ENCODE data around the gene NAGA.
A peak's percentile ranks its signal among the peaks of the same experiment; 100 is the strongest.
"Not testable (repeated sequence)": the region's sequence is repeated elsewhere in the genome, so short reads cannot be mapped to it uniquely, and the experiment has no call there.

NAGA gene

GRCh38 chr22:42070517-42071422 is at the start of gene NAGA:
Gene NAGA (minus strand): TSS chr22:42070812. CDS start chr22:42070297, 515 bp downstream.
- no peak for TF ChIP-seq CTCF (IDR thresholded peaks at IDR 0.05; ENCODE audit: low read depth, low read length)
- no peak for TF ChIP-seq EZH2phosphoT487 (IDR thresholded peaks at IDR 0.05; ENCODE audit: low read depth)

GRCh38 chr22:42116848-42117424 is 46.3 kb upstream of the NAGA start:
- no peaks in the 10 kb centered on the region for H3K27me3 ChIP-seq (ENCODE audit: low read depth, low read length)
- H4K20me1 ChIP-seq (ENCODE audit: insufficient read depth, low read length), result no peaks in the 10 kb centered on the region
- no peaks in the 10 kb centered on the region for H3K79me2 ChIP-seq (ENCODE audit: low read length)
- H3K4me2 ChIP-seq (ENCODE audit: low read length), result no peak overlapping the region
- TF ChIP-seq EZH2phosphoT487 (IDR thresholded peaks at IDR 0.05; ENCODE audit: low read depth) (no peak), CTCF (IDR thresholded peaks at IDR 0.05; ENCODE audit: low read depth, low read length) (no peak; the same call in 1 of the 2 replicates)
- no peaks in the 10 kb centered on the region for H3K4me1 ChIP-seq (ENCODE audit: low read length)
- peaks cover 3% of the 10 kb centered on the region for H3K36me3 ChIP-seq (replicated peaks; ENCODE audit: low read depth, low read length)
- no peak overlapping the region for H3K27ac ChIP-seq (ENCODE audit: low read length)
- H3K9ac ChIP-seq (ENCODE audit: low read length), result no peak overlapping the region
- H3K9me3 ChIP-seq (ENCODE audit: insufficient read depth, low read length), result peaks cover 18% of the 10 kb centered on the region; the same call in 1 of the 2 replicates
- no peak overlapping the region for H3K4me3 ChIP-seq (ENCODE audit: low read length)
- H2AFZ ChIP-seq (ENCODE audit: low read depth, low read length), result no peak overlapping the region

More at GRCh38 chr22:42070517-42071422, at the start of gene NAGA:
- H3K9ac ChIP-seq (ENCODE audit: low read length), result peak within 1 kb of the TSS; percentile 85
- peaks cover 19% of the 10 kb centered on the region for H3K79me2 ChIP-seq (ENCODE audit: low read length)
- H2AFZ ChIP-seq (ENCODE audit: low read depth, low read length), result peak within 1 kb of the TSS; percentile 85
- H3K36me3 ChIP-seq (replicated peaks; ENCODE audit: low read depth, low read length), result peaks cover 34% of the 10 kb centered on the region
- H3K4me2 ChIP-seq (ENCODE audit: low read length), result peak within 1 kb of the TSS; percentile 96
- H3K9me3 ChIP-seq (ENCODE audit: insufficient read depth, low read length), result no peaks in the 10 kb centered on the region
- peak within 1 kb of the TSS; percentile 79 for H3K27ac ChIP-seq (ENCODE audit: low read length)
- peaks cover 16% of the 10 kb centered on the region for H3K4me1 ChIP-seq (ENCODE audit: low read length)
- H3K27me3 ChIP-seq (ENCODE audit: low read depth, low read length), result no peaks in the 10 kb centered on the region
- no peaks in the 10 kb centered on the region for H4K20me1 ChIP-seq (ENCODE audit: insufficient read depth, low read length)
- peak within 1 kb of the TSS; percentile 82 for H3K4me3 ChIP-seq (ENCODE audit: low read length)

- not testable (repeated sequence) for H3K4me1 ChIP-seq (ENCODE audit: low read length)
Observed at GRCh38 chr22:42115420-42115830, 44.8 kb upstream of the NAGA start.

GRCh38 chr22:42114721-42115120 is 44.1 kb upstream of the NAGA start:
- Histone ChIP-seq H3K4me2 (ENCODE audit: low read length) (no peak overlapping the region), H3K9ac (ENCODE audit: low read length) (no peak overlapping the region)
- TF ChIP-seq EZH2phosphoT487 (IDR thresholded peaks at IDR 0.05; ENCODE audit: low read depth) (no peak), CTCF (IDR thresholded peaks at IDR 0.05; ENCODE audit: low read depth, low read length) (peak; percentile 37)

More at GRCh38 chr22:42115420-42115830, 44.8 kb upstream of the NAGA start:
- not testable (repeated sequence) for H4K20me1 ChIP-seq (ENCODE audit: insufficient read depth, low read length); H3K4me2 ChIP-seq (ENCODE audit: low read length); H3K9ac ChIP-seq (ENCODE audit: low read length); H3K27ac ChIP-seq (ENCODE audit: low read length); H2AFZ ChIP-seq (ENCODE audit: low read depth, low read length); H3K27me3 ChIP-seq (ENCODE audit: low read depth, low read length); H3K36me3 ChIP-seq (replicated peaks; ENCODE audit: low read depth, low read length); H3K79me2 ChIP-seq (ENCODE audit: low read length); H3K4me3 ChIP-seq (ENCODE audit: low read length)
- H3K9me3 ChIP-seq (ENCODE audit: insufficient read depth, low read length), result peaks cover 18% of the 10 kb centered on the region; the same call in 1 of the 2 replicates

More at GRCh38 chr22:42114721-42115120, 44.1 kb upstream of the NAGA start:
- Histone ChIP-seq H3K4me1 (ENCODE audit: low read length) (no peaks in the 10 kb centered on the region), H3K36me3 (replicated peaks; ENCODE audit: low read depth, low read length) (peaks cover 3% of the 10 kb centered on the region), H3K27me3 (ENCODE audit: low read depth, low read length) (no peaks in the 10 kb centered on the region), H3K9me3 (ENCODE audit: insufficient read depth, low read length) (peaks cover 18% of the 10 kb centered on the region; the same call in 1 of the 2 replicates), H2AFZ (ENCODE audit: low read depth, low read length) (no peak overlapping the region), H3K4me3 (ENCODE audit: low read length) (no peak overlapping the region), H3K79me2 (ENCODE audit: low read length) (no peaks in the 10 kb centered on the region), H4K20me1 (ENCODE audit: insufficient read depth, low read length) (no peaks in the 10 kb centered on the region), H3K27ac (ENCODE audit: low read length) (no peak overlapping the region)

All from OCI-LY3 (cell line).